ENCODE results near the gene TIMM13. TPM values are rescaled to one million over a fixed set of nuclear protein-coding genes. Genes with fewer than 3 reads are reported as not detected.

Gene TIMM13
- total and polyA plus RNA-seq, 2 donors from 2014 or later = 69.7 to 188 TPM

- peaks cover 0 to 11% (median 8%) of the 10 kb centered on the region in 3 donors for H3K4me1 ChIP-seq (ENCODE audit: control insufficient read depth in 2 of 3, insufficient read depth in 2 of 3, low read depth in 1 of 3, low read length in 3 of 3)
- TF ChIP-seq CTCF (IDR thresholded peaks at IDR 0.05; ENCODE audit: borderline replicate concordance, extremely low read depth, insufficient read depth) = no peak
- no peaks in the 10 kb centered on the region for H3K27me3 ChIP-seq (ENCODE audit: control insufficient read depth, insufficient read depth, low read length)
- H3K36me3 ChIP-seq (ENCODE audit: control insufficient read depth in 2 of 3, insufficient read depth in 3 of 3, low read length in 3 of 3) = no peaks in the 10 kb centered on the region
- FAIRE-seq (no peak), DNase-seq (peak in 2 of 5 donors; percentile 45 to 46)
- H3K9ac ChIP-seq (ENCODE audit: low read length in 3 of 3) = no peak overlapping the region
- no peak overlapping the region for H3K4me3 ChIP-seq (ENCODE audit: low read length in 3 of 3)
- intact Hi-C loops (cut with DNase I) = no loop called here
- H3K27ac ChIP-seq (ENCODE audit: low read depth in 2 of 2, low read length in 2 of 2) = no peak overlapping the region
- H3K9me3 ChIP-seq (ENCODE audit: control insufficient read depth in 2 of 3, insufficient read depth in 1 of 3, low read length in 3 of 3) = no peaks in the 10 kb centered on the region
Observed at GRCh38 chr19:2423071-2423914, 4.1 kb downstream of the TIMM13 start.

GRCh38 chr19:2421581-2422306, 5.6 kb downstream of the TIMM13 start:
- H3K27me3 ChIP-seq (ENCODE audit: control insufficient read depth, insufficient read depth, low read length) = no peaks in the 10 kb centered on the region
- H3K4me3 ChIP-seq (ENCODE audit: low read length in 3 of 3) = no peak overlapping the region
- FAIRE-seq = no peak
- H3K9me3 ChIP-seq (ENCODE audit: control insufficient read depth in 2 of 3, insufficient read depth in 1 of 3, low read length in 3 of 3) = no peaks in the 10 kb centered on the region
- intact Hi-C loops (cut with DNase I) = no loop called here
- DNase-seq = no peak
- H3K27ac ChIP-seq (ENCODE audit: low read depth in 2 of 2, low read length in 2 of 2) = no peak overlapping the region
- peaks cover 0 to 8% (median 4%) of the 10 kb centered on the region in 3 donors for H3K4me1 ChIP-seq (ENCODE audit: control insufficient read depth in 2 of 3, insufficient read depth in 2 of 3, low read depth in 1 of 3, low read length in 3 of 3)
- no peak for TF ChIP-seq CTCF (IDR thresholded peaks at IDR 0.05; ENCODE audit: borderline replicate concordance, extremely low read depth, insufficient read depth)
- no peak overlapping the region for H3K9ac ChIP-seq (ENCODE audit: low read length in 3 of 3)
- H3K36me3 ChIP-seq (ENCODE audit: control insufficient read depth in 2 of 3, insufficient read depth in 3 of 3, low read length in 3 of 3) = no peaks in the 10 kb centered on the region

- Histone ChIP-seq H3K27me3 (ENCODE audit: control insufficient read depth, insufficient read depth, low read length) (no peaks in the 10 kb centered on the region), H3K27ac (ENCODE audit: low read depth in 2 of 2, low read length in 2 of 2) (no peak overlapping the region), H3K9ac (ENCODE audit: low read length in 3 of 3) (no peak overlapping the region), H3K9me3 (ENCODE audit: control insufficient read depth in 2 of 3, insufficient read depth in 1 of 3, low read length in 3 of 3) (no peaks in the 10 kb centered on the region), H3K4me1 (ENCODE audit: control insufficient read depth in 2 of 3, insufficient read depth in 2 of 3, low read depth in 1 of 3, low read length in 3 of 3) (no peaks in the 10 kb centered on the region), H3K4me3 (ENCODE audit: low read length in 3 of 3) (no peak overlapping the region), H3K36me3 (ENCODE audit: control insufficient read depth in 2 of 3, insufficient read depth in 3 of 3, low read length in 3 of 3) (no peaks in the 10 kb centered on the region)
- intact Hi-C loops (cut with DNase I) = no loop called here
- DNase-seq (no peak), FAIRE-seq (no peak)
- TF ChIP-seq CTCF (IDR thresholded peaks at IDR 0.05; ENCODE audit: borderline replicate concordance, extremely low read depth, insufficient read depth) = no peak
Observed at GRCh38 chr19:2420490-2420889, 6.9 kb downstream of the TIMM13 start.
